ENCODE data around the gene TSPAN2.

TSPAN2 gene

GRCh38 chr1:115060501-115060900 is 28.8 kb downstream of the TSPAN2 start:
- Histone ChIP-seq H2AFZ (ENCODE audit: low read depth, low read length, severe bottlenecking) (no peak overlapping the region), H4K20me1 (ENCODE audit: low read depth, low read length) (no peaks in the 10 kb centered on the region), H3K9ac (ENCODE audit: low read length) (no peak overlapping the region), H3K27me3 (ENCODE audit: low read length) (no peaks in the 10 kb centered on the region), H3K9me3 (ENCODE audit: insufficient read depth, low read length) (no peaks in the 10 kb centered on the region), H3K27ac (ENCODE audit: low read depth, low read length) (no peak overlapping the region), H3K79me2 (ENCODE audit: insufficient read depth, low read length) (no peaks in the 10 kb centered on the region), H3K36me3 (ENCODE audit: low read length) (no peaks in the 10 kb centered on the region), H3K9me2 (replicated peaks; ENCODE audit: insufficient read depth, low read length) (no peaks in the 10 kb centered on the region), H3K4me2 (ENCODE audit: low read depth, low read length, poor library complexity, severe bottlenecking) (no peak overlapping the region), H3F3A (ENCODE audit: insufficient read depth) (no peaks in the 10 kb centered on the region), H3K4me3 (ENCODE audit: insufficient read depth, low read length, poor library complexity, severe bottlenecking) (no peak overlapping the region)
- TF ChIP-seq CTCF (IDR thresholded peaks at IDR 0.05; ENCODE audit: insufficient read depth, low read length, poor library complexity, severe bottlenecking) = no peak
- TF ChIP-seq EZH2phosphoT487 (conservative IDR thresholded peaks at IDR 0.05; ENCODE audit: low read length) = no peak

GRCh38 chr1:115059316-115059715 is 30.0 kb downstream of the TSPAN2 start:
- Histone ChIP-seq H3K9me2 (replicated peaks; ENCODE audit: insufficient read depth, low read length) (no peaks in the 10 kb centered on the region), H3K4me2 (ENCODE audit: low read depth, low read length, poor library complexity, severe bottlenecking) (no peak overlapping the region), H3K9me3 (ENCODE audit: insufficient read depth, low read length) (no peaks in the 10 kb centered on the region), H4K20me1 (ENCODE audit: low read depth, low read length) (no peaks in the 10 kb centered on the region), H3K79me2 (ENCODE audit: insufficient read depth, low read length) (no peaks in the 10 kb centered on the region), H3K4me3 (ENCODE audit: insufficient read depth, low read length, poor library complexity, severe bottlenecking) (no peak overlapping the region), H3K9ac (ENCODE audit: low read length) (no peak overlapping the region), H3K36me3 (ENCODE audit: low read length) (no peaks in the 10 kb centered on the region), H3K27ac (ENCODE audit: low read depth, low read length) (no peak overlapping the region), H3K27me3 (ENCODE audit: low read length) (no peaks in the 10 kb centered on the region), H2AFZ (ENCODE audit: low read depth, low read length, severe bottlenecking) (no peak overlapping the region), H3F3A (ENCODE audit: insufficient read depth) (no peaks in the 10 kb centered on the region)
- TF ChIP-seq CTCF (IDR thresholded peaks at IDR 0.05; ENCODE audit: insufficient read depth, low read length, poor library complexity, severe bottlenecking) (no peak), EZH2phosphoT487 (conservative IDR thresholded peaks at IDR 0.05; ENCODE audit: low read length) (no peak)

- Histone ChIP-seq H3K79me2 (ENCODE audit: insufficient read depth, low read length) (no peaks in the 10 kb centered on the region), H2AFZ (ENCODE audit: low read depth, low read length, severe bottlenecking) (no peak overlapping the region), H3K4me3 (ENCODE audit: insufficient read depth, low read length, poor library complexity, severe bottlenecking) (no peak overlapping the region), H3K9me3 (ENCODE audit: insufficient read depth, low read length) (no peaks in the 10 kb centered on the region), H3K9me2 (replicated peaks; ENCODE audit: insufficient read depth, low read length) (no peaks in the 10 kb centered on the region), H3K4me2 (ENCODE audit: low read depth, low read length, poor library complexity, severe bottlenecking) (no peak overlapping the region), H3K9ac (ENCODE audit: low read length) (no peak overlapping the region), H3K27ac (ENCODE audit: low read depth, low read length) (no peak overlapping the region), H3K36me3 (ENCODE audit: low read length) (no peaks in the 10 kb centered on the region), H3K27me3 (ENCODE audit: low read length) (no peaks in the 10 kb centered on the region), H3F3A (ENCODE audit: insufficient read depth) (no peaks in the 10 kb centered on the region), H4K20me1 (ENCODE audit: low read depth, low read length) (no peaks in the 10 kb centered on the region)
- TF ChIP-seq EZH2phosphoT487 (conservative IDR thresholded peaks at IDR 0.05; ENCODE audit: low read length) (no peak), CTCF (IDR thresholded peaks at IDR 0.05; ENCODE audit: insufficient read depth, low read length, poor library complexity, severe bottlenecking) (no peak)
These were observed 31.5 kb downstream of the TSPAN2 start for GRCh38 chr1:115057661-115058254.

Measured in SU-DHL-6 (cell line).